GM18909 (cell line): Measurements from ENCODE around the gene COA8.
"Not testable (repeated sequence)": the region's sequence is repeated elsewhere in the genome, so short reads cannot be mapped to it uniquely, and the experiment has no call there.

ENCODE experiments used
- ATAC-seq: cut with Tn5 transposase; IDR thresholded peaks from one replicate; pipeline ENCODE4 v1.9.1; 2021; ENCODE audit warnings: mild to moderate bottlenecking; ENCODE audit not compliant: unreplicated experiment, poor library complexity

Gene COA8

DNA sequence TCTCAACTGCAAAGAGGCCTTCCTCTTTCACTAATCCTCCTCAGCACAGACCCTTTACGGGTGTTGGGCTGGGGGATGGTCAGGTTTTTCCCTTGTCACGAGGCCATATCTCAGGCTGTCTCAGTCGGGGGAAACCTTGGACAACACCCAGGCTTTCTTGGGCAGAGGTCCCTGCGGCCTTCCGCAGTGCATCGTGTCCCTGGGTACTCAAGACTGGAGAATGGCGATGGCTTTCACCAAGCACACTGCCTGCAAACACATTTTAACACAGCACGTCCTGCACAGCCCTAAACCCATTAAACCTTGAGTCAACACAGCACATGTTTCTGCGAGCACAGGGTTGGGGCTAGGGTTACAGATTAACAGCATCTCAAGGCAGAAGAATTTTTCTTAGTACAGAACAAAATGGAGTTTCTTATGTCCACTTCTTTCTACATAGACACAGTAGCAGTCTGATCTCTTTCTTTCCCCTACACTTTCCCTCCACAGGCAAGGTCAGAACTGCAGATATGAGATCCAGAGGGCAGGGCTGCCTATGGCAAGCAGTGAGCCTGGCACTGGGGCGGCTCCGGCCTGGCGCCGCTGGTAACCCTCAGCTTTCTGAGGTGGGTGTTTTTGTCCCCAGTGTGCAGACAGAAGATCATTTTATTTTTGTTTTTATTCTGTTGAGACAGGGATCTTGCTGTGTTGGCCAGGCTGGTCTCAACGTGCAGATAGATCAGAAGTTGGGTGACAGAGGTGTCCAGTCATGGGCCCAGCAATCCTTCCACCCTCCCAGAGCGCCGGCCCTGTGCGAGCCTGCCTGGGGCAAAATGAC is 37.1 kb upstream of the COA8 start:
- not testable (repeated sequence) for ATAC-seq

DNA sequence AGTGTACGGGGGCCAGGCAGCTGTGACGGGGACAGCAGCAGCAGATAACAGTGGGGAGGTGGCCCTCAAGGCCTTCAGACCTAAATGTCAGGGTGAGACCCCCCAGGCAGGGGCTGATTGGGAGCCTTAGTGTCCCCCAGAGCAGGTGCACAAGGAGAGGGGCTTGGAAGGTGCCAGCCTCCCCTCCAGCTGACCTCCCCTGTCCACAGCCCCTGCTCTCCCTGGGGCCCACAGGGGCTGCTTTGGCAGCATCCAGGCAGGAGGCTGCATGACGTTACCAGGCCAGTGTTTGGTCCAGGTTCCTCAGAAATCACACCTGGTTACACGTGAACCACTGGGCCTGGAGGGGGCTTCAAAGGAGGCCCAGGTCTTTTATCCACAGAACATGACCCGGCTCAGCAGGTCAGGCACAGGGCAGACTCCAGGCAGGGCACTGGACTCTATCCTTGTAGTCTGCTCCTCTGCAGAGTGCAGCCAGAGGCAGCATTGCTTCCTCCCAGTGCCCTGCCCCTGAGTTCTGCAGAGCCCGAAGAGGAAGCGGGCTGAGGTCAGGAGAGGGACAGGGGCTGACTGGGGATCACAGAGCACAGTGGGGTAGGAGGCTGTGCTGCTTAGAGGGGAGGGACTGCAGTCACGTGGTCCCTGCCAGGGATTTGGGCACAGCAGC is 36.4 kb upstream of the COA8 start:
- no peak for ATAC-seq

DNA sequence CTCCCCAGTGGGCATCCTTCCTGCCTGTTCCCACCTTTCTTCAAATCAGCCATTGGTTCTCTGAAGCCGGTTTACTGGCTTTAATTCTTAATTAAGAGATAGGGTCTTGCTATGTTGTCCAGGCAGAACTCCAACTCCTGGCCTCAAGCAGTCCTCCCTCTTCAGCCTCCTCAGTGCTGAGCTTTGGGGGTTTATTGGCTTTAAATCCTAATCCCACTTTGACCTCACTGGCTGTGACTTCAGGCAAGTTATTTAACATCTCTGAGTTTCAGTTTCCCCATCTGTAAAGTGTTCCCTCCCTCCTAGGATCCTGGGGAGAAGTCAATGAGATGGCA is 35.9 kb upstream of the COA8 start:
- ATAC-seq: no peak

DNA sequence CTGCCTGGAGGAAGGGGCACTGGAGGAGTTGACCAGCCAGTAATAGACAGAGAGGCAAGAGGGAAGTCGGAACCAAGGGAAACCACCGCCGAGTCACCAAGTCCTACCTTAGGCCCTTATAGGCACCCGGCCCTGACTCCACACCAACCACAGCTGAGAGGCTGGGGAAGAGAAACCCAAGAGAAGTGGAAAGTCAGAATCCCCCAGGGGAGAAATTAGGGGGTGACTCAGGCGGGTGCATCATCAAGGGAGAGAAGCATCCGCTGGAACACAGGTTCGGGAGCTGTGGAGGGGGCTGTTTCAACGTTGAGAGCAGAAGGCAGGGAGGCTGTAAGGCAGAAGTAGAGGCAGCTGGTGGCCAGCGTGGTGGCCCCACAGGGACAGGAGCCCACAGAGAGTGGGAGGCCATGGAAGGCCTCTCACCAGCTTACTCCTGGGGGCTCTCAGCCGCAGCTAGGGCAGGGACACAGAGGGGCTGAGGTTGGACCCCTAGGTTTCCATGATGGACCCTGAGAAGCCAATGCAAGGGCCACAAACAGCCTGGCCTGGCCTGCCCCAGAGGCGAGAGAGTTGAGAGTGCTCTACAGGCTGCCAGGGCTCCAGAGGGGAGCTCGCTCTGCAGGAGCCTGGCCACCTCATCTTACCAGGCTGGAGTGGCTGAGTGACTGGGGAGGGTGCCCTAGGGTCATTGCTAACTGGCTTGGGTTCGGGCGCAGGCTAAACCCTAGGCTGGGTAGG is 35.2 kb upstream of the COA8 start:
- peak; percentile 55 for ATAC-seq

DNA sequence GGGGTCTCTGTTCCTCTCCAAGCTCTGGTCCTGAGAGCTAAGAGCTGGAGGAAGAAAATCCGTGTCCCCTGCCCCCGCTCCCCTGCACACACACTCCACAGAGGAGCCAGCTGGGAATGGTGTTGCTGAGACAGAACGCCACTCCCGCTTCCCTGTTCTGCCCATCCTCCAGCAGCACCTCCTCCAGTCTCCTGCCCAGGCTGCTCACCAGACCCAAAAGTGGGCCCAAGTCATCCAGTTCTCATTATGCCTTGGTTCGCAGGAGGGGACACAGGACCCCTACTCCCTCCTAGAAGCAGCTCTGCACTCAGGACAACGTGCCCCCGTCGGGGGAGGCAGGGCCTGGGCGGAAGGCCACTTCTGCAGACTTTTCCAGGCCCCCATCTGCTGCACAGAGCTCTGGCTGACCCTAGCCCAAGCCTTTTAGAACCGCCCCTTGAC is 34.6 kb upstream of the COA8 start:
- ATAC-seq: no peak

DNA sequence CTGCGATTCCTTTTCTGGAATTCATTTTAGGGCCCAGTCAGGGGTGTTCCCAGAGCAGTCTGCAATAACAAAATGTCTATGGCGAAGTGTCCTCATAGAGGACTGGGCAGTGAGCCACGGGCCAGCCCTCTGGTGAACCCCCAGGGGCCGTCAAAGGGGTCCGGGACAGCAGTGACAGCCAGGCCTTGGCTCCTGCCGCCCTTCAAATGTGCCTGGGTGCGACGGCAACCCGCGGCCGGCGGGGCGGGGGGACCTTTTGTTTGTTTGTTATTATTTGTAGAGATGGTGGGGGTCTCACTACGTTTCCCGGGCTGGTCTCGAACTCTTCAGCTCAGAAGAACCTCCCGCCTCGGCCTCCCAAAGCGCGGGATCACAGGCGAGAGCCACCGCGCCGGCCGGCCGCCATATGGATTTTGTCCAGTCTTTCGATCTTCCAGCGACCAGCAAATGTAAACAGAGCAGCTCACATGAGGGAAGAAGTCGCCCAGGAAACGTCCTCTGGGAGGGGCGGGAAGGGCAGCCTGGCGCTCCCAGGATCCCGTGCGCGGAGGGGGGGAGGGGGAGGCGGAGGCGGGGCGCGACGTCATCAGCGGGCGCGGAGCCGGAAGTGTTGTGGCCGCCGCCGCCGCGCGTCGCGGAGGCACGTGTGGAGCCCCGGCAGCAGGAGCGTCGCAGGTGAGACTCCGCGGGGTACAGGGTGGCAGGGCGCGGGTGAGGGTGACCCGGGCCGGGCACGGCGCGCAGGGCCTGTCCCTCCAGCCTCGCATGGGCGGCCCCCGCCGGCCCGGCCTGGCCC is 34.0 kb upstream of the COA8 start, which contains the start of gene TRMT61A:
TRMT61A (plus strand) TSS at position 610 of the 796 bp plus-strand sequence. CDS start 783 bp downstream, outside the sequence.
- no peak for ATAC-seq

DNA sequence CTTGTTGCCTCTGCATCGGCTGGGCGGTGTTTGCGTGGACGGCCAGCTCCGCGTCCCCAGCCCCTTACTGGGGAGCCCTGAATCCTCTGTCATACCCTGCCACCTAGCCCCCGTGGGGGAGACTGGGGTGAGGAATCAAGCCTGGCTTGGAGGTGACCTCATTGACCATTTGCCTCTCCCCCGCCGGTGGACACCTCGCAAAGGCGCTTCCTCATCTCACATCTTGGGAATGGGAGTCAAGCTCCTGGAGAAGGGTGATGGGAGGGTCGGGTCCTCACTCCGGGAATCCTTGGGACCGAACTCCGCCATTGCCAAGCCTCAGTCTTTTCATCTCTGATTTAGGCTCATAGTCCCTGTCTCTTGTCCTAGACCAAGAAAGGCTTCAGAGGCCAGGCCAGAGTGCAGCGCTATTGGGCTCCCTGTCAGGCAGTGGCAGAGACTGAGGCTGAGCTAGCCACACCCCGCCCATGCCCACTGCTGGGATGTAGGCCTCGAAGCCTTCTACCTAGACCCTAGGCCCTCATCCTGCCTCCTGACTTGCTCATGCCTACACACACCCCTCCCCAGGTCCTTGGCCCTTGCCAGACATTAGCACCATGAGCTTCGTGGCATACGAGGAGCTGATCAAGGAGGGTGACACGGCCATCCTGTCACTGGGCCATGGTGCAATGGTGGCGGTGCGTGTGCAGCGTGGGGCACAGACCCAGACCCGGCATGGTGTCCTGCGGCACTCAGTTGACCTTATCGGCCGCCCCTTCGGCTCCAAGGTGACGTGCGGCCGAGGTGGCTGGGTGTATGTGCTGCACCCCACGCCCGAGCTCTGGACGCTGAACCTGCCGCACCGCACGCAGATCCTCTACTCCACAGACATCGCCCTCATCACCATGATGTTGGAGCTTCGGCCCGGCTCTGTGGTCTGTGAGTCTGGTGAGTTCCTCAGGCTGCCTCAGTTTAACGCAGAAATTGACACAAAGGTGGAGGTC is 33.1 kb upstream of the COA8 start:
- ATAC-seq: no peak

DNA sequence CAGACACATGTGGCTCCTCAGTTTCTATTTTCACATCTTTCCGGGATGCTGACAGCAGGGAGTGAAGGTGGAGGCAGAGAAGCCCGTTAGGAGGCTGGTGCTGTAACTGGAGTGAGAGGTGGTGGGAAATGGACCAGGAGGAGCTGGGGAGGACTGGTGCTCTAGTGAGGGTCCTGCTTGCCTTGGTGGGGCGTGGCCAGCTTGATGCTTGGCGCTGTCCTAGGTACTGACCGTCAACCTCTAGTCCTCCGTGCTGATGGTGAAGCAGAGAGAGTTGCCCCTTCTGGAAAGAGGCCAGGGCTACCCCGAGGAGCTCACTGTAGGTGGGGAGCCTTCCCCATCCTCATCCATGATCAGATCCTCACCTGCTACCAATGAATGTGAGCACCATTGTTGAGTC is 32.4 kb upstream of the COA8 start:
- ATAC-seq: no peak

DNA sequence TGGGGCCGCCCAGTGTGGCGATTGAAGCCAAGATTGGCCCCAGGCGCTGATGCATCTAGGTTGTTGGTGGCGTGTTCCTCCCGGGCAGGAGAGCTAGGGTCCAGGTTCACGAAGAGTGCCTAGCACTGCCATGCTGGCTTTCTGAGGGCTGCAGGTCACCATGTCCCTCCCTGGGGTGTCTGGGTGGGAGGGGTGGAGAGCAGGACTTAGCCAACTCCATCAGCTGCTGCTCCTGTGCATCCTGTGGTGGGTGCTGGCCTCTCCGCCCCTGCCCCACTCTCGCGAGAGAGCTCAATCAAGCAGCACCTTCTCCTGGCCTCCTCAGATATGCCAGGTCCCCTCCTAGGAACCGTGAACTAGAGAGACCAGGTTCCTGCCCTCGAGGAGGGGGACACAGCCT is 31.9 kb upstream of the COA8 start:
- ATAC-seq: no peak

DNA sequence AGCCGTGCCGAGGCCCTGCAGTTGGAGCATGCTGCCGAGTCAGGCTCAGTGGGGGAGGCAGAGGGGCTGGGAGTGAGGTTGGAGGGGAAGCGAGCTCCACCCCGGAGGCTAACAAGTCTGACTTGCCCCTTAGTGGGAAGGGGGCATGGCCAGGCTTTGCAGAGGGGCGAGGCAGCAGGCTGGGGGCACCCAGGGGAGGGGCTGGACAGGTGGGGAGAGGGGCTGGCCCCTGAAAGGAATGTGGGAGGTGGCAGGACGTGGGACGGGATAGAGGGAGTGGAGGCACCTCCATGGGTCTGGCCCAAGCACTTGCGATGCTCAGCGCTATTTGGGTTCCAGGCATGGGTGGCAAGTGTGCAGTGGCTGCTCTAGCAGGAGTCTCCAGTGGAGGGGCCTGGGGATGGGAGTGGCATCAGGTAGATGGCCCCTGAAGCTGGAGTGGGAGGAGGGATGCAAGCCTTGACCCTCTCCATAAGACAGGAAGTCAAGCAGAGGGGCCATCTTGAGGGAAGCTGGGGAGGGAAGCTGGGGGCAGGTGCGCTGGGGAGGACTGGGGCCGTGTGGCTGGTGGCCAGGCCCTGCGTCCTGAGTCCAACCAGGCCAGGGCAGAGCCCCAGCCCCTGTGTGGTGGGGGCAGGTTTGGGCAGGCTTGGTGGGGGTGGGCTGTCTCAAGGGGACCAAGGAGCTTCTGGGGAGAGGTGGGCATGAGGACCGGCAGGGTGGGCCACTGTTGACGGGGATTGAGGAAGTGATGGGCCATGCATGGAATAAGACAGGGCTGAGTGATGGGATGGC is 31.1 kb upstream of the COA8 start:
- ATAC-seq: no peak

DNA sequence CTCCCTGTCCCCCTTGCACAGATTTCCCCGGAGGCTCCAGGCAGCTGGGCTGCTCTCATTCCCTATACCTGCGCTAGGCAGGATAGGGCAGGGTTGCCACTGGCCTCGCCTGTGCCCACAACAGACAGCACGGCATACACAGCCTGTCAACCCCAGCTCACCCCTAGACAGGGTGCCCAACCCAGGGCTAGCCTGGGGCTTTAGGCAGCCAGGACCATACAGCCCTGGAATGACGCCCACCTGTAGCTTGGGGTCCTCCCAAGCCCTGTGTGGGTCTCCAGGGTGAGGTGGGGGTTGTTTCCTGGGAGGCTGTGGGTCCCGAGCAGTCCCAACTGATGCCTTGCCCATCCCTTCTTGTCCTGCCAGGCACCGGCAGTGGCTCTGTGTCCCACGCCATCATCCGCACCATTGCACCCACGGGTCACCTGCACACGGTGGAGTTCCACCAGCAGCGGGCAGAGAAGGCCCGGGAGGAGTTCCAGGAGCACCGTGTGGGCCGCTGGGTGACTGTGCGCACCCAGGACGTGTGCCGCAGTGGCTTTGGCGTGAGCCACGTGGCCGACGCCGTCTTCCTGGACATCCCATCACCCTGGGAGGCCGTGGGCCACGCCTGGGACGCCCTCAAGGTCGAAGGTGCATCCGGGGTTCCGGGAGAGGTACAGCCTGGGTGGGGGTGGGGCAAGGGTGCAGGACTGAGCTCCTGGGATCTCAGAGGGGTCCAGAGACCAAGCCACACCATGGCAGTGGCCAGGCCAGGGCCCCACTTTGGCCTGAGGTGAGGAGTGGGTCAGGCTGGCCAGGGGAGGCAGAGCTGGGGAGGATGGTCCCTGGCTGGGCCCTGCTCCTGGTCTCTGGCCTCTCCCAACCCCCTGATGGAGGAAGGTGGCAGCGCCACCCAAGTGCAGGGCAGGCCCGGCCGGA is 30.3 kb upstream of the COA8 start:
- no peak for ATAC-seq

DNA sequence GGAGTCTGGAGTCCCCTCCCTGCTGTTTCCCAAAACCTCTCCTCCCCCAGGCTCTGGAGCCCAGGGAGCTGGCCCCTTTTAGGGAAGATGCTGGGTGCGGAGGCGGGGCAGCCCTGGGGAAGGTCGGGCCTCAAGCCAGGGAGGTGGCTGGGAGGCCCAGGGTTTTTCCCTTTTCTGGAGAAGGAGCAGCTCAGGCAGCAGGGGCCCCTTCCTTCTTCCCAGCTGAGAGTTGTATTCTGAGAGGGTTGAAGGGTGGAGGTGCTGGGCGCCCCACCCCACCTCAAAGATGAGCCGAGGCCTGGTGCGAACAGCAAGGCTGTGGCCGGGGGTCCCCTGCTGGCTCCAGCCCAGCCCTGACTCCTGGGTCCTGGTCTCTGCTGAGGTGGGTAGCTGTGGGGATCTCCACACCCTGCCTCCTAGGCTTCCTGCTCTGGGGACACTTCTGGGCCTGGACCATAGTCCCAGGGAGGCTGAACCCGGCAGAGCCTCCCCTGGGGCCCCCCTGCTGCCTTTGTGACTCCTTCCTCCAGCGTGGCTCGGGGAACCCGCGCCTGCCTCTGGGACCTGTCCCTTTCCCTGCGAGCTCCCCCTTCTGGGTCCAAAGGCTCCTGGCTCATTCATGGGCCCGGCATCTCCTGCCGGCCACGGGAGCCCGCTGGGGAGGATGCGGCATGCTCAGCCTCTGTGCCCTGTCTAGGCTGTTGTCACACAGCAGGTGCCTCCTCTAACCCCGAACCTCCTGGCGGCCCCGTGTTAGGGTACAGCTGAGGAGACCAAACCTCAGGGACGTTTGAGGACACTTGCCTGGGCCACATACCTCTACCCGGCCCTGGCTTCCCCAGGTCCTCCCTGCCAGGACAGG is 29.4 kb upstream of the COA8 start:
- no peak for ATAC-seq

DNA sequence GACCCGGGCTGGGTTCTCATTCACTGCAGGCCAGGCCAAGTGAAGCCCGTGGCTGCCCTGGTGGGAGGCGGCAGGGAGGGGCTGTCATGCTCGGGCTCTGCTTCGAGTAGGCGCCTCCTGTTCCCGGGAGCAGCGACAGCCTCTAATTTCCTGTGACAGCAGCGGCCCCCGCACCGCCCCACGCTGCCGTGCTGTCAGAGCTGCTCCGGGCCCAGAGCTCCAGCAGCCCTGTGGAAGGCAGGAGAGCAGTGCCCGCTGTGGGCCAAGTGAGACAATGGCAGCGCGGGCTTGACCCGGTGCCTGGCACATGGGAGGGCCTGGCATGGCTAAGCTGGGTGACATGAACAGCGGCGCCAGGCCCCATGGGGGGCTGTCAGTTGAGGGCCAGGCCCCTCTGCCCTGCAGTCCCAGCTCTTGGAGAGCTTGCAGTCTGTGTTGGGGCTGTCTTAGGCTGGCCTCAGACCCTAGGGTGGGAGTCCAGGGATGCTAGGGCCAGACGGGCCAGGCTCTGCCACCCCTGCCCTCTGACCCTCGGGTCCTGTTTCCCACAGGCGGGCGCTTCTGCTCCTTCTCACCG is 28.7 kb upstream of the COA8 start:
- ATAC-seq: no peak

DNA sequence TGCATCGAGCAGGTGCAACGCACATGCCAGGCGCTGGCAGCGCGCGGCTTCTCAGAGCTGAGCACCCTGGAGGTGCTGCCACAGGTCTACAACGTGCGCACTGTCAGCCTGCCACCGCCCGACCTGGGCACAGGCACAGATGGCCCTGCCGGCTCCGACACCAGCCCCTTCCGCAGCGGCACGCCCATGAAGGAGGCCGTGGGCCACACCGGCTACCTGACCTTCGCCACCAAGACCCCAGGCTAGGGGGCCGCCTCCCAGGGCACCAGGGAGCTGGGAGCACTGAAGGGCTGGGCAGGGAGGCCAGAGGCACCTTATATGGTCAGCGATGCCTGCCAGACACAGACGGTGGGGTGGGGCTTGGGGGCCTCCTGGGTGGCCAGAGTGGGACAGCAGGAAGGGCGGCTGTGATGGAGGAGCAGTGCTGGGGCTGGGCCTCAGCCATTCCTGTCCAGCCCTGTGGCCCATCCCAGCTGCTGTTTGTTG is 28.1 kb upstream of the COA8 start:
- ATAC-seq: no peak

DNA sequence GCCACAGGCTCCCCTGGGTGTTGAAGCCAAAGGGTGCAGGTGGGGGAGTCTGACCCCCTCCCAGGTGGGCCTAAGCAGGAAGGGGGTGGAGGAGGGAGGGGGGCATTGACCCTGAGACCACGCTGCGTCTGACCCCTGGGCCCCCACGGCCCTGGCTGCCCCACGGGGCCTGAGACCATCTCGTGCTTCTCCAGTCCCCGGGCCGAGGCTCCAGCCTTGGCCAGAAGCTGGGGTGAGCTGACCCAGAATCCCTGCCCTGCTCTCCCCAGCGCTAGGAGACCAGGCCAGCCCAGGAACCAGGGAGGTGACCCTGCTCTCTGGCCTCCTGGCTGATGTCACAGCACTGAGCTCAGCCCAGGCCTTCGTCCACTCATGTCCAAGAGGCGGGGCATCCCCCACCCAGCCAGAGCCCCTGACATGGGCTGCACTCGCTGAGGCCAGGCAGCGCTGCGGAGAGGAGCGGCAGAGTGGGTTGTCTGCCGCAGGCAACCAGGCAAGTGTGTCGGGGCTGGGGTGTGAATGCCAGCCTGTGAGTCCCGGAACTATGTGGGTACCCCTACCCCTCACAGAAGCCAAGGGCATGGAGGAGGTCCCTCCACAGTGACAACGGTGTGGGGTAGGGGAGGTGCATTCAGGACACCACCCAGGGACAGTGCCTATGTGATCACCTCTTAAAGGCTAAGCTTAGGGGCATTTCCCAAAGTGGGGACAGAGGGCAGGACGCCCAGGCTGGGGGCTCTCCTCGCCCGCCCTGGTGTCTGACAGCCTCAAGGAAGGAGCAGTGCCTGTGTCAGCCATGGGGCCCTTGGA is 27.5 kb upstream of the COA8 start:
- no peak for ATAC-seq
